Neural progenitor cell (in vitro differentiated cells): ENCODE data around the gene EME2. TPM values are rescaled to one million over a fixed set of nuclear protein-coding genes. Genes with fewer than 3 reads are reported as not detected.

Experiments
- DNase-seq: peaks from one replicate; pipeline ENCODE4 v3.0.0-alpha.2; 2016; ENCODE audit warnings: low spot score
- H2AFZ ChIP-seq: fragments of 200-600 bp; sonication (generic); replicated peaks from 2 replicates; pipeline ENCODE4 v1.6.1; 2016; ENCODE audit warnings: antibody characterized with exemption
- H3F3A ChIP-seq: fragments of 200-600 bp; sonication (generic); 2 replicates; pipeline ENCODE4 v1.6.1; 2016; ENCODE audit warnings: antibody characterized with exemption, low read depth
- H3K27ac ChIP-seq: fragments of 200-600 bp; sonication (generic); 2 replicates; pipeline ENCODE4 v1.5.1; 2016; ENCODE audit warnings: mild to moderate bottlenecking
- H3K27me3 ChIP-seq: fragments of 200-600 bp; sonication (generic); 2 replicates; pipeline ENCODE4 v1.6.1; 2016; ENCODE audit warnings: mild to moderate bottlenecking, moderate library complexity
- H3K36me3 ChIP-seq: fragments of 200-600 bp; sonication (generic); 2 replicates; pipeline ENCODE4 v1.5.1; 2016
- H3K4me1 ChIP-seq: fragments of 200-600 bp; sonication (generic); 2 replicates; pipeline ENCODE4 v1.6.1; 2016; ENCODE audit warnings: mixed run types
- H3K4me2 ChIP-seq: fragments of 200-600 bp; sonication (generic); 2 replicates; pipeline ENCODE4 v1.6.1; 2016
- H3K4me3 ChIP-seq: fragments of 200-600 bp; sonication (generic); 2 replicates; pipeline ENCODE4 v1.5.1; 2016
- H3K79me2 ChIP-seq: fragments of 200-600 bp; sonication (generic); 2 replicates; pipeline ENCODE4 v1.6.1; 2016; ENCODE audit warnings: low read depth
- H3K9ac ChIP-seq: fragments of 200-600 bp; sonication (generic); 2 replicates; pipeline ENCODE4 v1.6.1; 2016
- H3K9me3 ChIP-seq: fragments of 200-600 bp; sonication (generic); 2 replicates; pipeline ENCODE4 v1.5.1; 2016; ENCODE audit warnings: low read depth
- H4K20me1 ChIP-seq: fragments of 200-600 bp; sonication (generic); 2 replicates; pipeline ENCODE4 v1.6.1; 2016; ENCODE audit warnings: low read depth
- H3K27ac Mint-ChIP-seq: 3 replicates; pipeline ENCODE4 v1.8.0; 2021; ENCODE audit warnings: mixed read lengths
- H3K27me3 Mint-ChIP-seq: 2 replicates; pipeline ENCODE4 v1.8.0; 2022; ENCODE audit warnings: low read depth, mild to moderate bottlenecking, inconsistent platforms, moderate library complexity, mixed read lengths; ENCODE audit not compliant: insufficient read depth
- H3K36me3 Mint-ChIP-seq: 3 replicates; pipeline ENCODE4 v1.8.0; 2021; ENCODE audit warnings: mixed read lengths
- H3K4me1 Mint-ChIP-seq: 3 replicates; pipeline ENCODE4 v1.8.0; 2021; ENCODE audit warnings: mixed read lengths
- H3K4me3 Mint-ChIP-seq: 3 replicates; pipeline ENCODE4 v1.8.0; 2021; ENCODE audit warnings: mild to moderate bottlenecking, moderate library complexity, mixed read lengths
- H3K9me3 Mint-ChIP-seq: 3 replicates; pipeline ENCODE4 v1.8.0; 2020; ENCODE audit warnings: mixed read lengths
- EZH2 ChIP-seq: fragments of 200-600 bp; sonication (generic); IDR thresholded peaks from 2 replicates; pipeline ENCODE4 v1.6.1; 2017; ENCODE audit warnings: antibody characterized with exemption, mild to moderate bottlenecking, moderate library complexity
- EZH2phosphoT487 ChIP-seq: fragments of 200-600 bp; sonication (generic); IDR thresholded peaks from 2 replicates; pipeline ENCODE4 v1.6.1; 2017; ENCODE audit warnings: antibody characterized with exemption
- total RNA-seq: library from RNA; depleted of rRNA; stranded (reverse); fragments of >200 nt; gene quantifications from 2 replicates; pipeline ENCODE4 v1.2.3, GENCODE V29; 2015; ENCODE audit warnings: low replicate concordance
- TF ChIP-seq, protein P1 (sequence below): fragments of 200-600 bp; sonication (generic); IDR thresholded peaks from 2 replicates; pipeline ENCODE4 v1.5.1; 2017; ENCODE audit warnings: antibody characterized with exemption, mild to moderate bottlenecking

The EME2 gene
- total RNA-seq, 1 donor from 2014 or later = 2.3 TPM

DNA sequence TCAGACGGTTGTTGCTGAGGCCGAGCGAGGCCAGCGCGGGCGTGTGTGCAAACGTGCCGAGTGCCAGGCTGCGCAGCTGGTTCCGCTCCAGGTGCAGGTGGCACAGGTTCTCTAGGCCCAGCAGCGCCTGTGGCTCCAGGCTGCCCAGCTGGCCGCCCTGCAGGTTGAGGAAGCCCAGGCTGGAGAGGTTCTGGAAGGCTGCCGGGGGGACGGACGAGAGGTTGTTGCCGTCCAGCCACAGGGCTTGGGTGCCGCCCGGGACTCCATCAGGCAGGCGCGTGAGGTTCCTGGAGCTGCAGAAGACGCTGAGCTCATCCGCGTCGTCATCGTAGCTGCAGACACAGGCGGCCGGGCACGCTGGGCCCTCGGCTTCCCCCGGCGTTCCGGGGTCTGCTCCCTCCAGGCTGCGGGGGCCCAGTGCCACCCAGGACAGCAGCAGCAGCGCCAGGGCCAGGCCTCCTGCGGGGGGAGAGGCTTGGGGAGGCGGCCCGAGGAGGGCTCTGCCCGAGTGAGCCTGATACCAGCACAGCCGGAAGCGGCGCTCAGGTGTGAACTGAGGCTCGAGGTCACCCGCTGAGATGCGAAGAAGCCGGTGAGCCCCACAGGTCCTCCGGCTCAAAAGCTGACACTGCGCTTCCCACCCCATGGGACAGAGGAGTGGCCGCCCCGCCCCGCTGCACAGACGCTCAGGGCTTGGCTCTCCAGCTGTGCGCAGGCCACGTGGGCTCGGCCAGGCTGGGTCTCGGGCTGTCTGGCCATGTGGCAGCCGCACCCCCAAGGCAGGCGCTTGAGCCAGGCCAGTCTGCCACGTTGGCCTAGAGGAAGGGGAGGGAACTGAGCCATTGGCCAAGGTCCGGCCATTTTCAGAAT is 19.6 kb downstream of the EME2 start:
- Histone ChIP-seq H3K9me3 (no peaks in the 10 kb centered on the region), H3K4me2 (no peak overlapping the region), H2AFZ (no peak overlapping the region), H3K79me2 (no peaks in the 10 kb centered on the region), H3K4me3 (no peak overlapping the region), H3K4me1 (no peaks in the 10 kb centered on the region), H3F3A (no peaks in the 10 kb centered on the region), H3K36me3 (no peaks in the 10 kb centered on the region), H4K20me1 (no peaks in the 10 kb centered on the region), H3K27me3 (no peaks in the 10 kb centered on the region), H3K9ac (no peak overlapping the region), H3K27ac (no peak overlapping the region)
- H3K36me3 Mint-ChIP-seq = peaks cover 5% of the 10 kb centered on the region
- no peak overlapping the region for H3K27ac Mint-ChIP-seq
- TF ChIP-seq, protein P1, sequence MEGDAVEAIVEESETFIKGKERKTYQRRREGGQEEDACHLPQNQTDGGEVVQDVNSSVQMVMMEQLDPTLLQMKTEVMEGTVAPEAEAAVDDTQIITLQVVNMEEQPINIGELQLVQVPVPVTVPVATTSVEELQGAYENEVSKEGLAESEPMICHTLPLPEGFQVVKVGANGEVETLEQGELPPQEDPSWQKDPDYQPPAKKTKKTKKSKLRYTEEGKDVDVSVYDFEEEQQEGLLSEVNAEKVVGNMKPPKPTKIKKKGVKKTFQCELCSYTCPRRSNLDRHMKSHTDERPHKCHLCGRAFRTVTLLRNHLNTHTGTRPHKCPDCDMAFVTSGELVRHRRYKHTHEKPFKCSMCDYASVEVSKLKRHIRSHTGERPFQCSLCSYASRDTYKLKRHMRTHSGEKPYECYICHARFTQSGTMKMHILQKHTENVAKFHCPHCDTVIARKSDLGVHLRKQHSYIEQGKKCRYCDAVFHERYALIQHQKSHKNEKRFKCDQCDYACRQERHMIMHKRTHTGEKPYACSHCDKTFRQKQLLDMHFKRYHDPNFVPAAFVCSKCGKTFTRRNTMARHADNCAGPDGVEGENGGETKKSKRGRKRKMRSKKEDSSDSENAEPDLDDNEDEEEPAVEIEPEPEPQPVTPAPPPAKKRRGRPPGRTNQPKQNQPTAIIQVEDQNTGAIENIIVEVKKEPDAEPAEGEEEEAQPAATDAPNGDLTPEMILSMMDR = no peak
- TF ChIP-seq EZH2 (no peak), EZH2phosphoT487 (no peak)
- no peak for DNase-seq
- no peaks in the 10 kb centered on the region for H3K27me3 Mint-ChIP-seq
- no peaks in the 10 kb centered on the region for H3K4me1 Mint-ChIP-seq
- H3K9me3 Mint-ChIP-seq = peaks cover 1% of the 10 kb centered on the region
- no peak overlapping the region for H3K4me3 Mint-ChIP-seq

DNA sequence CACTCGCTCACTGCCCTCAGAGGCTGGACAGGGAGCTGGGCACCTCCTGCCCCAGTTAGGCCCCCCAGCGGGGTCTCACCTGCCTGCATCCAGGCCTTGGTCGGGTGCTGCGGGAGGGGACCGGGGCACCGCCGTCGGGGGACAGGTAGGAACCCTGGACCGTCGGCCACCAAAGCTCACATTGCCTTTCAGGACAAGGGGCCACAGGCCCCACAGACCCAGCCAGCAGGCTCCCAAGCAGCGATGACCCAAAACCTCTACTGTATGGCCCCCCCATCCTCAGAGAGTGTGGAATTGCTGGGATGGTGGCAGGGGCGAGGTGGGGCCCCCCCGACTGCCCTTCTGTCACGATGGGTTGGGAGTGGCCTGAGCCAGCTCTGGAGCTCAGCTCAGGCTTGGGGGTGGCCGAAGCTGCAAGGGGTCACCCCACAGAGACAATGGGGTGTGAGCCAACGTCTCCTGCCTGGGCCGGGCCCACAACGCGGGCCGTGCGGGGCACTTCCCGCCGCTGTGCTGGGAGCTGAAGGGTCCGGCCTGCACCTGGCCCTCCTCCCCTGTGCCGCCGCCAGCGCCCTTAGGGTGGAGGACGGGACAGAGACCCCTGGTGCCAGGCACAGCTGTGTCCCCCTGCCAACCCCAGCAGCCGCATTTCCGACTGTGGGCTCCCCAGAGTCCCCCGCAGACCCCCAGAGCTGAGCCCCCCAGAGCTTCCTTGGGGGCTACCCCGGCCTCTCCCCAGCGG is 20.4 kb downstream of the EME2 start:
- H3K4me3 Mint-ChIP-seq = no peak overlapping the region
- TF ChIP-seq EZH2phosphoT487 (no peak), EZH2 (no peak)
- TF ChIP-seq, protein P1 = no peak

DNA sequence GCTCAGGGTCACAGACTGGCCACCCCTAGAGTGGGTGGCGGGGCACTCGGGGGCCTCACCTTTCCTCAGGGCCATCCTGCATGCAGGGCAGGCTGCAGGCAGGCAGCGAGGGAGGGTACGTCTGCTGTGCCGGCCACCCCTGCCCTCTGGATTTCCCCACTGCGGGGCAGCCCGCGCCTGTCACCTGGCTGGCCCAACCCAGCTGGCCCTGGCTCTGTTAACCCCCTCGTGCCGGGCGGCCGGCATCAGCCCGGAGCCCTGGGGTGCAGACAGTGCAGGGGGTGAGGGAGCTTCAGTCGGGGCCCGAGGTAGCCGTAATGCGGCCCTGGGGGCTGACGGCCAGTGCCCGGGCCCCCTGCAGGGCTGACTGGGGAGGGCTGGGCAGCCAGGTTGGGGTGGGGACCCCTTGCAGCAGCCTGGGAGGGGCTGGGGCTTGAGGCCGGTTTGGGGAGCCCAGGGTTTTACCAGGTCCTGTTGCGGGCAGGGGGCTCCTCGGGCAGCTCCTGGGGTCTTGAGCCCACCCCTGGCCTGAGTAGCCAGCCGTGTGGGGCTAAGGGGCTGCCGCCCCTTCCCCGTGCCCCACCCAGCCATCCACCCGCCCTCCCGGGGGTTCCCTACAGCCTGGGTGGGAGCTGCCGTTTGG is 21.1 kb downstream of the EME2 start, which contains the start of gene IGFALS:
IGFALS (minus strand) TSS at position 128 of the 643 bp plus-strand sequence; CDS start at position 75, 53 bp downstream.
- TF ChIP-seq EZH2 = no peak
- TF ChIP-seq, protein P1 = no peak
- no peak within 1 kb of the TSS for H3K27ac Mint-ChIP-seq
- H3K4me2 ChIP-seq = no peak within 1 kb of the TSS
- H3K4me3 Mint-ChIP-seq = no peak within 1 kb of the TSS
- no peaks in the 10 kb centered on the region for H3K9me3 ChIP-seq
- H3K27me3 Mint-ChIP-seq = no peaks in the 10 kb centered on the region
- no peaks in the 10 kb centered on the region for H3F3A ChIP-seq
- no peak within 1 kb of the TSS for H3K4me3 ChIP-seq
- H3K4me1 ChIP-seq = no peaks in the 10 kb centered on the region
- no peaks in the 10 kb centered on the region for H3K4me1 Mint-ChIP-seq
- H3K36me3 ChIP-seq = no peaks in the 10 kb centered on the region
- H2AFZ ChIP-seq = no peak within 1 kb of the TSS
- no peaks in the 10 kb centered on the region for H3K79me2 ChIP-seq
- no peaks in the 10 kb centered on the region for H3K27me3 ChIP-seq
- H3K9me3 Mint-ChIP-seq = peaks cover 3% of the 10 kb centered on the region
- no peaks in the 10 kb centered on the region for H4K20me1 ChIP-seq
- H3K27ac ChIP-seq = no peak within 1 kb of the TSS
- peaks cover 6% of the 10 kb centered on the region for H3K36me3 Mint-ChIP-seq
- H3K9ac ChIP-seq = no peak within 1 kb of the TSS
- DNase-seq = no peak

More for the DNA sequence above, 20.4 kb downstream of the EME2 start:
- H3K4me1 ChIP-seq = no peaks in the 10 kb centered on the region
- no peaks in the 10 kb centered on the region for H3F3A ChIP-seq
- H3K9me3 ChIP-seq = no peaks in the 10 kb centered on the region
- DNase-seq = no peak
- H3K4me3 ChIP-seq = no peak overlapping the region
- no peak overlapping the region for H3K4me2 ChIP-seq
- H3K79me2 ChIP-seq = no peaks in the 10 kb centered on the region
- no peaks in the 10 kb centered on the region for H3K27me3 ChIP-seq
- H3K36me3 Mint-ChIP-seq = peaks cover 6% of the 10 kb centered on the region
- H3K27ac Mint-ChIP-seq = no peak overlapping the region
- H2AFZ ChIP-seq = no peak overlapping the region
- H3K27me3 Mint-ChIP-seq = no peaks in the 10 kb centered on the region
- H3K27ac ChIP-seq = no peak overlapping the region
- H3K36me3 ChIP-seq = no peaks in the 10 kb centered on the region
- H4K20me1 ChIP-seq = no peaks in the 10 kb centered on the region
- H3K9me3 Mint-ChIP-seq = peaks cover 3% of the 10 kb centered on the region
- no peaks in the 10 kb centered on the region for H3K4me1 Mint-ChIP-seq
- H3K9ac ChIP-seq = no peak overlapping the region
